CD14-positive monocyte (primary cell): ENCODE measurements around the gene CACNG6. TPM values are rescaled to one million over a fixed set of nuclear protein-coding genes. Genes with fewer than 3 reads are reported as not detected.

Source experiments
- DNase-seq, 3 donors: peaks; one replicate each; pipeline ENCODE4 v3.0.0-alpha.2; 2011 to 2022
- H2AFZ ChIP-seq: 2 replicates; pipeline ENCODE4 v1.6.0; 2012; ENCODE audit warnings: mild to moderate bottlenecking, low read depth, low read length, inconsistent platforms; ENCODE audit not compliant: insufficient read depth, poor library complexity, severe bottlenecking
- H3K27ac ChIP-seq, 2 donors: 1 replicate in 1 of 2; 2 replicates in 1 of 2; pipeline ENCODE4 v1.5.1; 2012 to 2013; ENCODE audit warnings: low read length in 2 of 2, control low read depth in 1 of 2, inconsistent platforms in 1 of 2, low read depth in 1 of 2, mild to moderate bottlenecking in 1 of 2
- H3K27me3 ChIP-seq, 2 donors: one replicate each; pipeline versions ENCODE4 v1.6.0 to v1.6.1; 2011 to 2013; ENCODE audit warnings: low read length in 2 of 2; ENCODE audit not compliant: control insufficient read depth in 2 of 2, insufficient read depth in 2 of 2
- H3K36me3 ChIP-seq, 2 donors: replicated peaks in 1 of 2; 1 replicate in 1 of 2; 2 replicates in 1 of 2; pipeline versions ENCODE4 v1.5.1 to v1.6.1; 2012 to 2013; ENCODE audit warnings: low read length in 2 of 2, control low read depth in 1 of 2, inconsistent platforms in 1 of 2, mild to moderate bottlenecking in 1 of 2; ENCODE audit not compliant: insufficient read depth in 2 of 2, control insufficient read depth in 1 of 2
- H3K4me1 ChIP-seq, 2 donors: 1 replicate in 1 of 2; 2 replicates in 1 of 2; pipeline versions ENCODE4 v1.5.1 to v1.6.1; 2012 to 2013; ENCODE audit warnings: low read length in 2 of 2, control low read depth in 1 of 2, inconsistent platforms in 1 of 2, mild to moderate bottlenecking in 1 of 2, moderate library complexity in 1 of 2; ENCODE audit not compliant: insufficient read depth in 2 of 2, control insufficient read depth in 1 of 2
- H3K4me2 ChIP-seq: replicated peaks from 2 replicates; pipeline ENCODE3; 2012; ENCODE audit warnings: low read length, moderate library complexity, mild to moderate bottlenecking; ENCODE audit not compliant: poor library complexity, severe bottlenecking; ENCODE audit errors: extremely low read depth
- H3K4me3 ChIP-seq, 3 experiments: fragments of 200-600 bp in 1 of 3; sonication (generic) in 1 of 3; replicated peaks in 1 of 3; 1 replicate in 2 of 3; 2 replicates in 1 of 3; pipeline ENCODE4 v1.5.1; 2011 to 2013; ENCODE audit warnings: low read length in 3 of 3, mild to moderate bottlenecking in 3 of 3, control low read depth in 2 of 3, low read depth in 2 of 3, inconsistent platforms in 1 of 3, moderate library complexity in 1 of 3
- H3K79me2 ChIP-seq: 2 replicates; pipeline ENCODE4 v1.6.0; 2012; ENCODE audit warnings: mild to moderate bottlenecking, control low read depth, inconsistent platforms, low read length, moderate library complexity; ENCODE audit not compliant: insufficient read depth
- H3K9ac ChIP-seq: 2 replicates; pipeline ENCODE4 v1.6.0; 2017; ENCODE audit warnings: low read length, mild to moderate bottlenecking; ENCODE audit not compliant: insufficient read depth, poor library complexity, severe bottlenecking
- H3K9me3 ChIP-seq, 2 donors: replicated peaks in 1 of 2; 1 replicate in 1 of 2; 2 replicates in 1 of 2; pipeline versions ENCODE4 v1.5.1 to v1.6.1; 2012 to 2013; ENCODE audit warnings: low read length in 2 of 2, control low read depth in 1 of 2; ENCODE audit not compliant: control insufficient read depth in 1 of 2, insufficient read depth in 1 of 2
- H4K20me1 ChIP-seq: 2 replicates; pipeline ENCODE4 v1.6.0; 2012; ENCODE audit warnings: mild to moderate bottlenecking, low read length, control low read depth, moderate library complexity; ENCODE audit not compliant: insufficient read depth
- H3K27ac Mint-ChIP-seq, 7 donors: one replicate each; pipeline ENCODE4 v1.8.0; 2020; ENCODE audit warnings: mild to moderate bottlenecking in 7 of 7, mixed read lengths in 7 of 7, moderate library complexity in 6 of 7, inconsistent platforms in 2 of 7
- H3K27me3 Mint-ChIP-seq, 3 donors: one replicate each; pipeline ENCODE4 v1.8.0; 2021 to 2022; ENCODE audit warnings: low read depth in 3 of 3, mild to moderate bottlenecking in 3 of 3, mixed read lengths in 3 of 3, moderate library complexity in 3 of 3, inconsistent platforms in 1 of 3
- H3K36me3 Mint-ChIP-seq, 2 donors: one replicate each; pipeline ENCODE4 v1.8.0; 2020; ENCODE audit warnings: mixed read lengths in 2 of 2, inconsistent platforms in 1 of 2, mild to moderate bottlenecking in 1 of 2
- H3K4me1 Mint-ChIP-seq: one replicate; pipeline ENCODE4 v1.8.0; 2020; ENCODE audit warnings: mild to moderate bottlenecking, mixed read lengths
- H3K4me3 Mint-ChIP-seq, 2 donors: one replicate each; pipeline ENCODE4 v1.8.0; 2020; ENCODE audit warnings: mild to moderate bottlenecking in 2 of 2, mixed read lengths in 2 of 2, moderate library complexity in 1 of 2
- H3K9me3 Mint-ChIP-seq, 7 donors: one replicate each; pipeline ENCODE4 v1.8.0; 2020 to 2022; ENCODE audit warnings: mixed read lengths in 7 of 7, mild to moderate bottlenecking in 6 of 7, moderate library complexity in 6 of 7, inconsistent platforms in 2 of 7
- WGBS: methylation state at CpG from one replicate; pipeline ENCODE4 v1.1.5; 2013; ENCODE audit warnings: missing lambda C conversion rate; ENCODE audit not compliant: insufficient coverage; 5-methylcytosine and 5-hydroxymethylcytosine counted together
- intact Hi-C, 2 donors: fragments of 100-400 bp; cut with micrococcal nuclease; formaldehyde crosslinking; loops; one replicate each; pipeline versions ENCODE4 v1.15.0 to v1.15.1; 2023
- polyA plus RNA-seq, 3 donors: library from polyadenylated mRNA; depleted of rRNA in 1 of 3; unstranded in 2 of 3; stranded (reverse) in 1 of 3; fragments of 300-500 nt in 2 of 3; fragments of >200 nt in 1 of 3; fragmentation: Illumina TruSeq in 2 of 3; gene quantifications; 1 replicate in 2 of 3; 2 replicates in 1 of 3; pipeline ENCODE4 v1.2.3, GENCODE V29; 2012 to 2021
- TF ChIP-seq, protein P1 (sequence below): fragments of 200-600 bp; IDR thresholded peaks from one replicate; pipeline ENCODE4 v1.8.0; 2022; ENCODE audit warnings: antibody characterized with exemption, mild to moderate bottlenecking

The CACNG6 gene
- polyA plus RNA-seq, 3 donors = 0.08 to 0.18 TPM; not detected in 1

- WGBS = 0% methylated on average over 2 of the region's 9 CpGs
- Mint-ChIP-seq H3K4me3 (peak overlapping the region; percentile 73 to 86), H3K27ac (peak overlapping the region in 3 of 7 donors; percentile 52 to 82 (median 58)), H3K27me3 (peaks cover 58 to 74% (median 71%) of the 10 kb centered on the region in 3 donors), H3K9me3 (peaks cover 9 to 31% (median 27%) of the 10 kb centered on the region in 7 donors), H3K4me1 (peaks cover 36% of the 10 kb centered on the region), H3K36me3 (peaks cover 18 to 19% of the 10 kb centered on the region in 2 donors)
- peaks cover 32 to 44% of the 10 kb centered on the region in 2 donors for H3K4me1 ChIP-seq
- peak overlapping the region; percentile 14 to 66 (median 25) for H3K4me3 ChIP-seq
- H4K20me1 ChIP-seq = no peaks in the 10 kb centered on the region
- H2AFZ ChIP-seq = peak overlapping the region; percentile 51
- no peak overlapping the region for H3K9ac ChIP-seq
- H3K9me3 ChIP-seq = peaks cover 0 to 24% of the 10 kb centered on the region in 2 donors
- TF ChIP-seq, protein P1, sequence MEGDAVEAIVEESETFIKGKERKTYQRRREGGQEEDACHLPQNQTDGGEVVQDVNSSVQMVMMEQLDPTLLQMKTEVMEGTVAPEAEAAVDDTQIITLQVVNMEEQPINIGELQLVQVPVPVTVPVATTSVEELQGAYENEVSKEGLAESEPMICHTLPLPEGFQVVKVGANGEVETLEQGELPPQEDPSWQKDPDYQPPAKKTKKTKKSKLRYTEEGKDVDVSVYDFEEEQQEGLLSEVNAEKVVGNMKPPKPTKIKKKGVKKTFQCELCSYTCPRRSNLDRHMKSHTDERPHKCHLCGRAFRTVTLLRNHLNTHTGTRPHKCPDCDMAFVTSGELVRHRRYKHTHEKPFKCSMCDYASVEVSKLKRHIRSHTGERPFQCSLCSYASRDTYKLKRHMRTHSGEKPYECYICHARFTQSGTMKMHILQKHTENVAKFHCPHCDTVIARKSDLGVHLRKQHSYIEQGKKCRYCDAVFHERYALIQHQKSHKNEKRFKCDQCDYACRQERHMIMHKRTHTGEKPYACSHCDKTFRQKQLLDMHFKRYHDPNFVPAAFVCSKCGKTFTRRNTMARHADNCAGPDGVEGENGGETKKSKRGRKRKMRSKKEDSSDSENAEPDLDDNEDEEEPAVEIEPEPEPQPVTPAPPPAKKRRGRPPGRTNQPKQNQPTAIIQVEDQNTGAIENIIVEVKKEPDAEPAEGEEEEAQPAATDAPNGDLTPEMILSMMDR = no peak
- H3K27ac ChIP-seq = no peak overlapping the region
- H3K36me3 ChIP-seq = no peaks in the 10 kb centered on the region
- H3K79me2 ChIP-seq = no peaks in the 10 kb centered on the region
- peak overlapping the region; percentile 83 for H3K4me2 ChIP-seq
- intact Hi-C loops = loop anchor here in 1 of 2 donors (5.0 kb wide), 1 partner anchor 45 kb away; no protein-coding TSS in a partner anchor
- DNase-seq = peak; percentile 66 to 84 (median 77)
- peaks cover 10 to 55% of the 10 kb centered on the region in 2 donors for H3K27me3 ChIP-seq
Observed at GRCh38 chr19:53977429-53977990, 13.9 kb upstream of the CACNG6 start.

DNA sequence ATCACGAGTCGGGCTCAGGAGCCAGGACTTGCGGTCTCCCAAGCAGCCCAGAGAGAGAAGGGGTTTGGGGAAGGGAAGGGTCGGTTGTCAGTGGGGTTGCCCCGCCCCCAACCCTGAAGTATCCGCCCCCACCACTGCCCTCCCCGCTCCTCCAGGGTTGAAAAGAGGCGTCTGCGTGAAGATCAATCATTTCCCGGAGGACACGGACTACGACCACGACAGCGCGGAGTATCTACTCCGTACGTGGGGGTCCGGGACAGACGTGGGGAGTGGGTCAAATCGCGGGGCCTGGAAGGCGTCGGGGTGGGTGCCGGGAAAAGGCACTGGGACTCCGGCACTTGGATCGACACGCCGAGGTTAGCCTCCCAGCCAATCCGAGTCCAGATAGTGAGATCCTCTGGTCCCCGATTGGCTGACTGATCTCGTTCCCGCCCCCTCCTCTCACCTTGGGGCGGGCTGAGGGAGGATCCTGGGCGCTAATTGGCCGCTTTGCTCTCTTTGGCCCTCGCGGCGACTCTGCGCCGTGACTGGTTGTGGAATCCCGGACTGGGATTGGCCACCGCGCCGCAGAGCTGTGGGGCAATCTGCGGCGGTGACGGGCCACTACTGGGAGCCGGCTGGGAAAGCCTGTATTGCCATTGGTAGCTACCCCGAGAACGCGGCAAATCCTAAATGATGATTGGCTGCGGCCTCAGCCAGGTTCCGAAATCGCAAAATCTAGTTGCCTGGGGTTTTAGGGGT, 13.3 kb upstream of the CACNG6 start:
- 4% methylated on average over 45 of the region's 54 CpGs for WGBS
- peak; percentile 60 to 75 (median 68) for DNase-seq
- H3K27me3 Mint-ChIP-seq = peaks cover 55 to 72% (median 64%) of the 10 kb centered on the region in 3 donors
- Histone ChIP-seq H3K9ac (no peak overlapping the region), H3K4me1 (peaks cover 32 to 44% of the 10 kb centered on the region in 2 donors), H3K9me3 (peaks cover under 1 to 24% of the 10 kb centered on the region in 2 donors), H3K4me3 (peak overlapping the region in 2 of 3 experiments; percentile 25 to 66), H4K20me1 (no peaks in the 10 kb centered on the region), H3K4me2 (peak overlapping the region; percentile 83), H3K27me3 (peaks cover 11 to 53% of the 10 kb centered on the region in 2 donors), H2AFZ (peak overlapping the region; percentile 51), H3K36me3 (no peaks in the 10 kb centered on the region), H3K79me2 (no peaks in the 10 kb centered on the region), H3K27ac (no peak overlapping the region)
- H3K36me3 Mint-ChIP-seq = peaks cover 18 to 19% of the 10 kb centered on the region in 2 donors
- intact Hi-C loops = loop anchor here in 1 of 2 donors (5.0 kb wide), 1 partner anchor 44 kb away; no protein-coding TSS in a partner anchor
- H3K27ac Mint-ChIP-seq = peak overlapping the region in 3 of 7 donors; percentile 52 to 82 (median 62)
- H3K4me3 Mint-ChIP-seq = peak overlapping the region; percentile 73 to 86
- TF ChIP-seq, protein P1 = no peak
- H3K9me3 Mint-ChIP-seq = peaks cover 9 to 31% (median 27%) of the 10 kb centered on the region in 7 donors
- H3K4me1 Mint-ChIP-seq = peaks cover 37% of the 10 kb centered on the region
